Stimulated activated CD8-positive, alpha-beta memory T cell treated with anti-CD3 and anti-CD28 coated beads, Interleukin-12 subunit alpha, Interleukin-12 subunit beta, amount 100 ng/mL, for 4 hours (primary cell): ENCODE results near the gene CLEC4G.

Experiments
- DNase-seq: peaks from one replicate; pipeline ENCODE4 v3.0.0-alpha.2; 2020; ENCODE audit warnings: low read depth

The CLEC4G gene

GRCh38 chr19:7722231-7722651 lies 9.7 kb downstream of the CLEC4G start:
- DNase-seq: no peak

- no peak for DNase-seq
Observed at GRCh38 chr19:7720351-7720750, 11.6 kb downstream of the CLEC4G start.

GRCh38 chr19:7718668-7719067 lies 13.2 kb downstream of the CLEC4G start:
- no peak for DNase-seq

GRCh38 chr19:7716762-7717161 lies 15.1 kb downstream of the CLEC4G start:
- no peak for DNase-seq

- DNase-seq: no peak
Observed at GRCh38 chr19:7715671-7716070, 16.2 kb downstream of the CLEC4G start.

GRCh38 chr19:7710616-7711015 lies 21.3 kb downstream of the CLEC4G start:
- DNase-seq: no peak

- DNase-seq: no peak
Observed at GRCh38 chr19:7709932-7710460, 21.9 kb downstream of the CLEC4G start.

GRCh38 chr19:7706955-7707456 lies 24.9 kb downstream of the CLEC4G start:
- DNase-seq: no peak

GRCh38 chr19:7706188-7706954 lies 25.5 kb downstream of the CLEC4G start:
- DNase-seq: no peak

GRCh38 chr19:7705387-7706187 lies 26.3 kb downstream of the CLEC4G start:
- peak; percentile 51 for DNase-seq

- DNase-seq: no peak
Observed at GRCh38 chr19:7704280-7705060, 27.4 kb downstream of the CLEC4G start.

- DNase-seq: no peak
Observed at GRCh38 chr19:7703332-7703731, 28.6 kb downstream of the CLEC4G start.

- DNase-seq: no peak
Observed at GRCh38 chr19:7701654-7702457, 30.1 kb downstream of the CLEC4G start, which contains the start of gene FCER2. Gene FCER2, minus strand, starts transcription at chr19:7702131. Its CDS starts 2,371 bp downstream, at chr19:7699760.

- DNase-seq: no peak
Observed at GRCh38 chr19:7701049-7701653, 30.8 kb downstream of the CLEC4G start.

GRCh38 chr19:7699417-7700401 lies 32.2 kb downstream of the CLEC4G start:
- DNase-seq: no peak

GRCh38 chr19:7699003-7699402 lies 32.9 kb downstream of the CLEC4G start:
- no peak for DNase-seq

GRCh38 chr19:7698583-7698982 lies 33.3 kb downstream of the CLEC4G start:
- DNase-seq: no peak

GRCh38 chr19:7697721-7698287 lies 34.1 kb downstream of the CLEC4G start:
- DNase-seq: no peak

- DNase-seq: no peak
Observed at GRCh38 chr19:7694499-7694898, 37.4 kb downstream of the CLEC4G start.
